HEK293 (cell line): Measurements from ENCODE around the gene TBL1X.

Source experiments
- CTCF ChIA-PET: fragments of 350-600 bp; formaldehyde crosslinking; extraction: SDS; loops from one replicate; lab custom pipeline; 2021; ENCODE audit warnings: antibody characterized with exemption; lab: Yijun Ruan, JAX
- POLR2A ChIA-PET: fragments of 300-600 bp; formaldehyde crosslinking; extraction: SDS; loops from one replicate; lab custom pipeline; 2020; ENCODE audit warnings: antibody characterized with exemption, inconsistent platforms; lab: Yijun Ruan, JAX
- H3K27ac ChIP-seq: fragments of 200-500 bp; sonication (Bioruptor generic); 2 replicates; pipeline ENCODE4 v1.5.1; 2014; ENCODE audit warnings: low read depth, low read length, control low read depth, inconsistent platforms; ENCODE audit errors: extremely low read depth
- H3K36me3 ChIP-seq, 2 experiments: fragments of 200-500 bp in 1 of 2; sonication (Bioruptor generic) in 1 of 2; 1 replicate in 1 of 2; 2 replicates in 1 of 2; pipeline ENCODE4 v1.5.1; 2014 to 2017; ENCODE audit warnings: inconsistent platforms in 2 of 2, low read length in 2 of 2; ENCODE audit not compliant: control insufficient read depth in 2 of 2, insufficient read depth in 1 of 2
- H3K4me1 ChIP-seq: fragments of 200-500 bp; sonication (Bioruptor generic); 2 replicates; pipeline ENCODE4 v1.5.1; 2014; ENCODE audit warnings: mild to moderate bottlenecking, low read length, inconsistent platforms; ENCODE audit not compliant: control insufficient read depth, insufficient read depth
- H3K4me3 ChIP-seq: 2 replicates; pipeline ENCODE4 v1.5.1; 2011; ENCODE audit warnings: low read depth, mild to moderate bottlenecking, control low read depth, low read length, moderate library complexity
- H3K9me3 ChIP-seq: fragments of 200-500 bp; sonication (Bioruptor generic); 2 replicates; pipeline ENCODE4 v1.5.1; 2014; ENCODE audit warnings: low read depth, low read length, inconsistent platforms; ENCODE audit not compliant: control insufficient read depth, insufficient read depth
- BCL11B ChIP-seq: fragments of 450-650 bp; formaldehyde crosslinking; IDR thresholded peaks from 2 replicates; pipeline ENCODE4 v1.5.1; 2016; ENCODE audit warnings: low read depth, missing biosample characterization, missing genetic modification characterization
- KLF17 ChIP-seq: fragments of 450-650 bp; formaldehyde crosslinking; IDR thresholded peaks from 2 replicates; pipeline ENCODE4 v1.5.1; 2016; ENCODE audit warnings: missing biosample characterization, missing genetic modification characterization
- MZF1 ChIP-seq: fragments of 450-650 bp; formaldehyde crosslinking; IDR thresholded peaks from 2 replicates; pipeline ENCODE4 v1.5.1; 2017; ENCODE audit warnings: missing biosample characterization, missing genetic modification characterization, borderline replicate concordance
- PATZ1 ChIP-seq: fragments of 450-650 bp; formaldehyde crosslinking; IDR thresholded peaks from 2 replicates; pipeline ENCODE4 v1.5.1; 2016; ENCODE audit warnings: missing biosample characterization, missing genetic modification characterization
- PRDM10 ChIP-seq: fragments of 450-650 bp; formaldehyde crosslinking; IDR thresholded peaks from 2 replicates; pipeline ENCODE4 v1.5.1; 2016; ENCODE audit warnings: missing biosample characterization, missing genetic modification characterization
- SALL2 ChIP-seq: fragments of 450-650 bp; formaldehyde crosslinking; IDR thresholded peaks from 2 replicates; pipeline ENCODE4 v1.5.0; 2017; ENCODE audit warnings: missing biosample characterization, mild to moderate bottlenecking, missing genetic modification characterization, borderline replicate concordance
- ZNF140 ChIP-seq: fragments of 450-650 bp; formaldehyde crosslinking; IDR thresholded peaks from 2 replicates; pipeline ENCODE4 v1.5.1; 2016; ENCODE audit warnings: missing biosample characterization, missing genetic modification characterization
- ZNF146 ChIP-seq: fragments of 450-650 bp; formaldehyde crosslinking; IDR thresholded peaks from 2 replicates; pipeline ENCODE4 v1.5.1; 2016; ENCODE audit warnings: missing biosample characterization, missing genetic modification characterization
- ZNF280D ChIP-seq: fragments of 450-650 bp; formaldehyde crosslinking; IDR thresholded peaks from 2 replicates; pipeline ENCODE4 v1.5.1; 2016; ENCODE audit warnings: missing biosample characterization, missing genetic modification characterization
- ZNF394 ChIP-seq: fragments of 450-650 bp; formaldehyde crosslinking; IDR thresholded peaks from 2 replicates; pipeline ENCODE4 v1.5.1; 2016; ENCODE audit warnings: missing biosample characterization, missing genetic modification characterization, mild to moderate bottlenecking, moderate library complexity, borderline replicate concordance
- ZNF624 ChIP-seq: fragments of 450-650 bp; formaldehyde crosslinking; IDR thresholded peaks from 2 replicates; pipeline ENCODE4 v1.5.1; 2017; ENCODE audit warnings: missing biosample characterization, missing genetic modification characterization
- ZNF645 ChIP-seq: fragments of 450-650 bp; formaldehyde crosslinking; IDR thresholded peaks from 2 replicates; pipeline ENCODE4; 2016; ENCODE audit warnings: missing biosample characterization, missing genetic modification characterization
- ZNF658 ChIP-seq: fragments of 450-650 bp; formaldehyde crosslinking; IDR thresholded peaks from 2 replicates; pipeline ENCODE4; 2016; ENCODE audit warnings: missing biosample characterization, missing genetic modification characterization
- ZNF747 ChIP-seq: fragments of 450-650 bp; formaldehyde crosslinking; IDR thresholded peaks from 2 replicates; pipeline ENCODE4 v1.5.1; 2016; ENCODE audit warnings: missing biosample characterization, missing genetic modification characterization
- ZSCAN18 ChIP-seq: fragments of 450-650 bp; formaldehyde crosslinking; IDR thresholded peaks from 2 replicates; pipeline ENCODE4 v1.5.1; 2016; ENCODE audit warnings: missing biosample characterization, missing genetic modification characterization
- ZSCAN23 ChIP-seq: fragments of 450-650 bp; formaldehyde crosslinking; IDR thresholded peaks from 2 replicates; pipeline ENCODE4 v1.5.1; 2016; ENCODE audit warnings: missing biosample characterization, missing genetic modification characterization

Gene TBL1X

GRCh38 chrX:9658409-9658808, 193.6 kb downstream of the TBL1X start:
- peaks cover 0 to 40% of the 10 kb centered on the region in 2 experiments; a peak in 1 of 3 replicates for H3K36me3 ChIP-seq
- no peaks in the 10 kb centered on the region for H3K9me3 ChIP-seq
- no peaks in the 10 kb centered on the region for H3K4me1 ChIP-seq
- TF ChIP-seq BCL11B (tag by site-specific recombination) = no peak
- no peak for TF ChIP-seq KLF17 (tag by site-specific recombination)
- no peak for TF ChIP-seq ZNF146 (tag by site-specific recombination)
- TF ChIP-seq ZNF747 (tag by site-specific recombination) = no peak
- no peak for TF ChIP-seq ZNF280D (tag by site-specific recombination)
- TF ChIP-seq ZNF658 (tag by site-specific recombination) = no peak
- no peak for TF ChIP-seq SALL2
- no peak for TF ChIP-seq ZSCAN18 (tag by site-specific recombination)
- no peak for TF ChIP-seq ZNF645 (tag by site-specific recombination)
- no peak for TF ChIP-seq ZNF624
- TF ChIP-seq PATZ1 (tag by site-specific recombination) = no peak
- TF ChIP-seq MZF1 (tag by site-specific recombination) = no peak
- no peak for TF ChIP-seq ZSCAN23
- TF ChIP-seq PRDM10 = no peak
- no peak for TF ChIP-seq ZNF140 (tag by site-specific recombination)
- TF ChIP-seq ZNF394 (tag by site-specific recombination) = no peak
- POLR2A ChIA-PET = no interaction called here
- no peak overlapping the region for H3K4me3 ChIP-seq
- H3K27ac ChIP-seq = no peak overlapping the region
- CTCF ChIA-PET = no interaction called here
